HEK293 (cell line): ENCODE measurements around the gene LFNG.

ENCODE experiments used
- FEZF1 ChIP-seq: fragments of 450-650 bp; formaldehyde crosslinking; IDR thresholded peaks from 2 replicates; pipeline ENCODE4 v1.5.1; 2016; ENCODE audit warnings: missing biosample characterization, missing genetic modification characterization
- HOXA7 ChIP-seq: sonication (generic); formaldehyde crosslinking; IDR thresholded peaks from 2 replicates; pipeline ENCODE4 v1.8.1; 2022; ENCODE audit warnings: missing genetic modification reagents, borderline replicate concordance
- IKZF3 ChIP-seq: fragments of 450-650 bp; IDR thresholded peaks from 2 replicates; pipeline ENCODE4 v1.5.0; 2018; ENCODE audit warnings: missing biosample characterization, mild to moderate bottlenecking, missing genetic modification characterization, moderate library complexity
- SCRT2 ChIP-seq: fragments of 450-650 bp; formaldehyde crosslinking; IDR thresholded peaks from 2 replicates; pipeline ENCODE4 v1.5.1; 2016; ENCODE audit warnings: missing biosample characterization, missing genetic modification characterization
- WT1 ChIP-seq: fragments of 450-650 bp; formaldehyde crosslinking; IDR thresholded peaks from 2 replicates; pipeline ENCODE4 v1.5.1; 2016; ENCODE audit warnings: missing biosample characterization, missing genetic modification characterization
- ZEB2 ChIP-seq: fragments of 450-650 bp; formaldehyde crosslinking; IDR thresholded peaks from 2 replicates; pipeline ENCODE4 v1.5.1; 2016; ENCODE audit warnings: missing biosample characterization, missing genetic modification characterization
- ZNF529 ChIP-seq: fragments of 450-650 bp; formaldehyde crosslinking; IDR thresholded peaks from 2 replicates; pipeline ENCODE4 v1.5.1; 2017; ENCODE audit warnings: missing genetic modification characterization, missing biosample characterization; ENCODE audit not compliant: insufficient replicate concordance
- ZNF555 ChIP-seq: fragments of 450-650 bp; formaldehyde crosslinking; conservative IDR thresholded peaks from 2 replicates; pipeline ENCODE4 v1.5.1; 2017; ENCODE audit warnings: missing biosample characterization, mild to moderate bottlenecking, missing genetic modification characterization, inconsistent platforms
- ZNF623 ChIP-seq: fragments of 450-650 bp; formaldehyde crosslinking; IDR thresholded peaks from 2 replicates; pipeline ENCODE4 v1.5.1; 2016; ENCODE audit warnings: missing biosample characterization, missing genetic modification characterization
- TF ChIP-seq, protein P1 (sequence below): fragments of 450-650 bp; formaldehyde crosslinking; IDR thresholded peaks from 2 replicates; pipeline ENCODE4 v1.5.1; 2016; ENCODE audit warnings: missing biosample characterization, missing genetic modification characterization
- TF ChIP-seq, protein P2 (sequence below): fragments of 450-650 bp; formaldehyde crosslinking; IDR thresholded peaks from 2 replicates; pipeline ENCODE4 v1.5.1; 2016; ENCODE audit warnings: missing biosample characterization, missing genetic modification characterization, borderline replicate concordance
- TF ChIP-seq, protein P3 (sequence below): fragments of 450-650 bp; formaldehyde crosslinking; IDR thresholded peaks from 2 replicates; pipeline ENCODE4 v1.5.1; 2016; ENCODE audit warnings: missing biosample characterization, missing genetic modification characterization
- TF ChIP-seq, protein P4 (sequence below): fragments of 450-650 bp; formaldehyde crosslinking; IDR thresholded peaks from 2 replicates; pipeline ENCODE4 v1.5.1; 2016; ENCODE audit warnings: missing biosample characterization, missing genetic modification characterization
- TF ChIP-seq, protein P5 (sequence below): fragments of 450-650 bp; formaldehyde crosslinking; IDR thresholded peaks from 2 replicates; pipeline ENCODE4 v1.5.1; 2016; ENCODE audit warnings: missing biosample characterization, missing genetic modification characterization
- TF ChIP-seq, protein P6 (sequence below): fragments of 450-650 bp; formaldehyde crosslinking; IDR thresholded peaks from 2 replicates; pipeline ENCODE4 v1.5.1; 2017; ENCODE audit warnings: missing biosample characterization, missing genetic modification characterization
- TF ChIP-seq, protein P7 (sequence below): fragments of 450-650 bp; IDR thresholded peaks from 2 replicates; pipeline ENCODE4 v1.5.1; 2018; ENCODE audit warnings: missing biosample characterization, missing genetic modification characterization

LFNG gene

DNA sequence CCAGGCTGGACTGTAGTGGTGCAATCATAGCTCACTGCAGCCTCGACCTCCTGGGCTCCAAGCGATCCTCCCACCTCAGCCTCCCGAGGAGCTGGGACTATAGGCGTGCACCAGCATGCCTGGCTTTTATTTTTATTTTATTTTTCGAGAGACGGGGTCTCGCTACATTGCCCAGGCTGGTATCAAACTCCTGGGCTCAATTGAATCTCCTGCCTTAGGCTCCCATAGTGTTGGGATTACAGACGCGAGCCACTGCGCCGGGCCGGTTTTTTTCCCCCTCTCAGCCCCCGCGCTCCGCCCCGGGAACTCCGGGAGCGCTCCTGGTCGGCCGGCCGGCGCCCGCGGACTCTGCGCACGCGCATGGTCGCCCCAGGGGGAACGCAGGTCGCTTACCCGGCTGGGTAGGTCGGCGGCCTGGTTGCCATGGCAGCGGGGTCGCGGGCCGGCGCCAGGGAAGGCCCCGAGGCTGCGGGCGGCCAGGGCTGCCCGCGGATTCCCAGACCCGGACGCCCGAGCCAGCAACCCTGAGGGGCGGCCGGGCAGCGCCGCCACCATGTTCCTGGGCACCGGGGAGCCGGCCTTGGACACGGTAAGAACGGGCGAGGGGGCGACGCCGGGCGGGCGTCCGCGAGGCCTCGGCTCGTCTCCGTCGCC is 39.2 kb downstream of the LFNG start, which contains the start of gene IQCE (continued):
- peak; percentile 56; the same call in 1 of the 2 replicates for TF ChIP-seq ZEB2 (tag by site-specific recombination)
- TF ChIP-seq, protein P1, sequence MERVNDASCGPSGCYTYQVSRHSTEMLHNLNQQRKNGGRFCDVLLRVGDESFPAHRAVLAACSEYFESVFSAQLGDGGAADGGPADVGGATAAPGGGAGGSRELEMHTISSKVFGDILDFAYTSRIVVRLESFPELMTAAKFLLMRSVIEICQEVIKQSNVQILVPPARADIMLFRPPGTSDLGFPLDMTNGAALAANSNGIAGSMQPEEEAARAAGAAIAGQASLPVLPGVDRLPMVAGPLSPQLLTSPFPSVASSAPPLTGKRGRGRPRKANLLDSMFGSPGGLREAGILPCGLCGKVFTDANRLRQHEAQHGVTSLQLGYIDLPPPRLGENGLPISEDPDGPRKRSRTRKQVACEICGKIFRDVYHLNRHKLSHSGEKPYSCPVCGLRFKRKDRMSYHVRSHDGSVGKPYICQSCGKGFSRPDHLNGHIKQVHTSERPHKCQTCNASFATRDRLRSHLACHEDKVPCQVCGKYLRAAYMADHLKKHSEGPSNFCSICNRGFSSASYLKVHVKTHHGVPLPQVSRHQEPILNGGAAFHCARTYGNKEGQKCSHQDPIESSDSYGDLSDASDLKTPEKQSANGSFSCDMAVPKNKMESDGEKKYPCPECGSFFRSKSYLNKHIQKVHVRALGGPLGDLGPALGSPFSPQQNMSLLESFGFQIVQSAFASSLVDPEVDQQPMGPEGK (tag by site-specific recombination): peak; percentile 79
- 0 out of 2 replicates have a peak, but pooled peaks have one; percentile 15 for TF ChIP-seq IKZF3 (tag by site-specific recombination)
- TF ChIP-seq, protein P2, sequence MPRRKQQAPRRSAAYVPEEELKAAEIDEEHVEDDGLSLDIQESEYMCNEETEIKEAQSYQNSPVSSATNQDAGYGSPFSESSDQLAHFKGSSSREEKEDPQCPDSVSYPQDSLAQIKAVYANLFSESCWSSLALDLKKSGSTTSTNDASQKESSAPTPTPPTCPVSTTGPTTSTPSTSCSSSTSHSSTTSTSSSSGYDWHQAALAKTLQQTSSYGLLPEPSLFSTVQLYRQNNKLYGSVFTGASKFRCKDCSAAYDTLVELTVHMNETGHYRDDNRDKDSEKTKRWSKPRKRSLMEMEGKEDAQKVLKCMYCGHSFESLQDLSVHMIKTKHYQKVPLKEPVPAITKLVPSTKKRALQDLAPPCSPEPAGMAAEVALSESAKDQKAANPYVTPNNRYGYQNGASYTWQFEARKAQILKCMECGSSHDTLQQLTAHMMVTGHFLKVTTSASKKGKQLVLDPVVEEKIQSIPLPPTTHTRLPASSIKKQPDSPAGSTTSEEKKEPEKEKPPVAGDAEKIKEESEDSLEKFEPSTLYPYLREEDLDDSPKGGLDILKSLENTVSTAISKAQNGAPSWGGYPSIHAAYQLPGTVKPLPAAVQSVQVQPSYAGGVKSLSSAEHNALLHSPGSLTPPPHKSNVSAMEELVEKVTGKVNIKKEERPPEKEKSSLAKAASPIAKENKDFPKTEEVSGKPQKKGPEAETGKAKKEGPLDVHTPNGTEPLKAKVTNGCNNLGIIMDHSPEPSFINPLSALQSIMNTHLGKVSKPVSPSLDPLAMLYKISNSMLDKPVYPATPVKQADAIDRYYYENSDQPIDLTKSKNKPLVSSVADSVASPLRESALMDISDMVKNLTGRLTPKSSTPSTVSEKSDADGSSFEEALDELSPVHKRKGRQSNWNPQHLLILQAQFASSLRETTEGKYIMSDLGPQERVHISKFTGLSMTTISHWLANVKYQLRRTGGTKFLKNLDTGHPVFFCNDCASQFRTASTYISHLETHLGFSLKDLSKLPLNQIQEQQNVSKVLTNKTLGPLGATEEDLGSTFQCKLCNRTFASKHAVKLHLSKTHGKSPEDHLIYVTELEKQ: no peak
- TF ChIP-seq, protein P3, sequence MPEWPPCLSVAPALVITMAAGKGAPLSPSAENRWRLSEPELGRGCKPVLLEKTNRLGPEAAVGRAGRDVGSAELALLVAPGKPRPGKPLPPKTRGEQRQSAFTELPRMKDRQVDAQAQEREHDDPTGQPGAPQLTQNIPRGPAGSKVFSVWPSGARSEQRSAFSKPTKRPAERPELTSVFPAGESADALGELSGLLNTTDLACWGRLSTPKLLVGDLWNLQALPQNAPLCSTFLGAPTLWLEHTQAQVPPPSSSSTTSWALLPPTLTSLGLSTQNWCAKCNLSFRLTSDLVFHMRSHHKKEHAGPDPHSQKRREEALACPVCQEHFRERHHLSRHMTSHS (tag by site-specific recombination): no peak
- TF ChIP-seq, protein P4, sequence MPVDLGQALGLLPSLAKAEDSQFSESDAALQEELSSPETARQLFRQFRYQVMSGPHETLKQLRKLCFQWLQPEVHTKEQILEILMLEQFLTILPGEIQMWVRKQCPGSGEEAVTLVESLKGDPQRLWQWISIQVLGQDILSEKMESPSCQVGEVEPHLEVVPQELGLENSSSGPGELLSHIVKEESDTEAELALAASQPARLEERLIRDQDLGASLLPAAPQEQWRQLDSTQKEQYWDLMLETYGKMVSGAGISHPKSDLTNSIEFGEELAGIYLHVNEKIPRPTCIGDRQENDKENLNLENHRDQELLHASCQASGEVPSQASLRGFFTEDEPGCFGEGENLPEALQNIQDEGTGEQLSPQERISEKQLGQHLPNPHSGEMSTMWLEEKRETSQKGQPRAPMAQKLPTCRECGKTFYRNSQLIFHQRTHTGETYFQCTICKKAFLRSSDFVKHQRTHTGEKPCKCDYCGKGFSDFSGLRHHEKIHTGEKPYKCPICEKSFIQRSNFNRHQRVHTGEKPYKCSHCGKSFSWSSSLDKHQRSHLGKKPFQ (tag by site-specific recombination): no peak
- TF ChIP-seq, protein P5, sequence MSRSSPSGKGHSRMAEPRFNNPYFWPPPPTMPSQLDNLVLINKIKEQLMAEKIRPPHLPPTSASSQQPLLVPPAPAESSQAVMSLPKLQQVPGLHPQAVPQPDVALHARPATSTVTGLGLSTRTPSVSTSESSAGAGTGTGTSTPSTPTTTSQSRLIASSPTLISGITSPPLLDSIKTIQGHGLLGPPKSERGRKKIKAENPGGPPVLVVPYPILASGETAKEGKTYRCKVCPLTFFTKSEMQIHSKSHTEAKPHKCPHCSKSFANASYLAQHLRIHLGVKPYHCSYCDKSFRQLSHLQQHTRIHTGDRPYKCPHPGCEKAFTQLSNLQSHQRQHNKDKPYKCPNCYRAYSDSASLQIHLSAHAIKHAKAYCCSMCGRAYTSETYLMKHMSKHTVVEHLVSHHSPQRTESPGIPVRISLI (tag by site-specific recombination): peak; percentile 66; the same call in 1 of the 2 replicates
- TF ChIP-seq HOXA7 (CRISPR knock-in tag): no peak
- no peak for TF ChIP-seq ZNF555 (tag by site-specific recombination)
- TF ChIP-seq FEZF1: no peak
- no peak for TF ChIP-seq ZNF529 (tag by site-specific recombination)
- TF ChIP-seq SCRT2 (tag by site-specific recombination): no peak
- TF ChIP-seq, protein P6, sequence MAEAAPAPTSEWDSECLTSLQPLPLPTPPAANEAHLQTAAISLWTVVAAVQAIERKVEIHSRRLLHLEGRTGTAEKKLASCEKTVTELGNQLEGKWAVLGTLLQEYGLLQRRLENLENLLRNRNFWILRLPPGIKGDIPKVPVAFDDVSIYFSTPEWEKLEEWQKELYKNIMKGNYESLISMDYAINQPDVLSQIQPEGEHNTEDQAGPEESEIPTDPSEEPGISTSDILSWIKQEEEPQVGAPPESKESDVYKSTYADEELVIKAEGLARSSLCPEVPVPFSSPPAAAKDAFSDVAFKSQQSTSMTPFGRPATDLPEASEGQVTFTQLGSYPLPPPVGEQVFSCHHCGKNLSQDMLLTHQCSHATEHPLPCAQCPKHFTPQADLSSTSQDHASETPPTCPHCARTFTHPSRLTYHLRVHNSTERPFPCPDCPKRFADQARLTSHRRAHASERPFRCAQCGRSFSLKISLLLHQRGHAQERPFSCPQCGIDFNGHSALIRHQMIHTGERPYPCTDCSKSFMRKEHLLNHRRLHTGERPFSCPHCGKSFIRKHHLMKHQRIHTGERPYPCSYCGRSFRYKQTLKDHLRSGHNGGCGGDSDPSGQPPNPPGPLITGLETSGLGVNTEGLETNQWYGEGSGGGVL (tag by site-specific recombination): peak; percentile 59
- TF ChIP-seq ZNF623 (tag by site-specific recombination): no peak
- TF ChIP-seq WT1 (tag by site-specific recombination): peak; percentile 60; the same call in 1 of the 2 replicates
- TF ChIP-seq, protein P7, sequence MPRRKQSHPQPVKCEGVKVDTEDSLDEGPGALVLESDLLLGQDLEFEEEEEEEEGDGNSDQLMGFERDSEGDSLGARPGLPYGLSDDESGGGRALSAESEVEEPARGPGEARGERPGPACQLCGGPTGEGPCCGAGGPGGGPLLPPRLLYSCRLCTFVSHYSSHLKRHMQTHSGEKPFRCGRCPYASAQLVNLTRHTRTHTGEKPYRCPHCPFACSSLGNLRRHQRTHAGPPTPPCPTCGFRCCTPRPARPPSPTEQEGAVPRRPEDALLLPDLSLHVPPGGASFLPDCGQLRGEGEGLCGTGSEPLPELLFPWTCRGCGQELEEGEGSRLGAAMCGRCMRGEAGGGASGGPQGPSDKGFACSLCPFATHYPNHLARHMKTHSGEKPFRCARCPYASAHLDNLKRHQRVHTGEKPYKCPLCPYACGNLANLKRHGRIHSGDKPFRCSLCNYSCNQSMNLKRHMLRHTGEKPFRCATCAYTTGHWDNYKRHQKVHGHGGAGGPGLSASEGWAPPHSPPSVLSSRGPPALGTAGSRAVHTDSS (tag by site-specific recombination): no peak
